ENCODE results near the gene DNM3. TPM values are rescaled to one million over a fixed set of nuclear protein-coding genes. Genes with fewer than 3 reads are reported as not detected.
A peak's percentile ranks its signal among the peaks of the same experiment; 100 is the strongest.

DNM3 gene
- polyA plus RNA-seq, 3 donors from 2014 or later, result 0.52 to 1.2 (median 0.99) TPM

- Mint-ChIP-seq H3K9me3 (no peaks in the 10 kb centered on the region), H3K4me1 (peaks cover 18 to 26% of the 10 kb centered on the region in 2 donors), H3K36me3 (no peaks in the 10 kb centered on the region), H3K27me3 (ENCODE audit: low read depth in 3 of 3) (peaks cover 0 to 3% (median 2%) of the 10 kb centered on the region in 3 donors), H3K4me3 (no peak overlapping the region), H3K27ac (no peak overlapping the region)
- no peak for DNase-seq
Measured at GRCh38 chr1:172118618-172119017, 277.3 kb downstream of the DNM3 start.

- no peaks in the 10 kb centered on the region for H3K9me3 Mint-ChIP-seq
- no peak for DNase-seq
- no peak overlapping the region for H3K4me3 Mint-ChIP-seq
- no peak overlapping the region for H3K27ac Mint-ChIP-seq
- H3K36me3 Mint-ChIP-seq, result no peaks in the 10 kb centered on the region
- H3K4me1 Mint-ChIP-seq, result peaks cover 18 to 26% of the 10 kb centered on the region in 2 donors
- H3K27me3 Mint-ChIP-seq (ENCODE audit: low read depth in 3 of 3), result peaks cover 0 to 3% (median 2%) of the 10 kb centered on the region in 3 donors
Measured at GRCh38 chr1:172119184-172119583, 277.9 kb downstream of the DNM3 start.

- DNase-seq, result no peak
- H3K36me3 Mint-ChIP-seq, result peaks cover 0 to 3% (median 0%) of the 10 kb centered on the region in 3 donors
- no peak overlapping the region for H3K27ac Mint-ChIP-seq
- H3K9me3 Mint-ChIP-seq, result no peaks in the 10 kb centered on the region
- peaks cover 18 to 26% of the 10 kb centered on the region in 2 donors for H3K4me1 Mint-ChIP-seq
- H3K27me3 Mint-ChIP-seq (ENCODE audit: low read depth in 3 of 3), result peaks cover 0 to 2% (median 0%) of the 10 kb centered on the region in 3 donors
- H3K4me3 Mint-ChIP-seq, result no peak overlapping the region
Measured at GRCh38 chr1:172120381-172120780, 279.1 kb downstream of the DNM3 start.

- peaks cover 18 to 26% of the 10 kb centered on the region in 2 donors for H3K4me1 Mint-ChIP-seq
- H3K36me3 Mint-ChIP-seq, result peaks cover 0 to 5% (median 0%) of the 10 kb centered on the region in 3 donors
- no peaks in the 10 kb centered on the region for H3K27me3 Mint-ChIP-seq (ENCODE audit: low read depth in 3 of 3)
- H3K9me3 Mint-ChIP-seq, result no peaks in the 10 kb centered on the region
- H3K27ac Mint-ChIP-seq, result no peak overlapping the region
- DNase-seq, result no peak
- H3K4me3 Mint-ChIP-seq, result no peak overlapping the region
Measured at GRCh38 chr1:172121081-172121717, 279.9 kb downstream of the DNM3 start.

GRCh38 chr1:172122381-172122780 lies 281.1 kb downstream of the DNM3 start:
- Mint-ChIP-seq H3K4me3 (no peak overlapping the region), H3K27ac (no peak overlapping the region), H3K36me3 (peaks cover 0 to 11% (median 0%) of the 10 kb centered on the region in 3 donors), H3K4me1 (peaks cover 14 to 18% of the 10 kb centered on the region in 2 donors), H3K9me3 (peaks cover 0 to 1% (median 0%) of the 10 kb centered on the region in 6 donors), H3K27me3 (ENCODE audit: low read depth in 3 of 3) (peaks cover 0 to 1% (median 0%) of the 10 kb centered on the region in 3 donors)
- no peak for DNase-seq

- DNase-seq, result no peak
- Mint-ChIP-seq H3K4me3 (no peak overlapping the region), H3K27me3 (ENCODE audit: low read depth in 3 of 3) (peaks cover 0 to 5% (median 3%) of the 10 kb centered on the region in 3 donors), H3K4me1 (no peaks in the 10 kb centered on the region), H3K9me3 (peaks cover 0 to 1% (median 0%) of the 10 kb centered on the region in 6 donors), H3K27ac (no peak overlapping the region), H3K36me3 (peaks cover 0 to 16% (median 0%) of the 10 kb centered on the region in 3 donors)
Measured at GRCh38 chr1:172125250-172125649, 284.0 kb downstream of the DNM3 start.

GRCh38 chr1:172125812-172126430 lies 284.6 kb downstream of the DNM3 start:
- no peak overlapping the region for H3K4me3 Mint-ChIP-seq

GRCh38 chr1:172132836-172133235 lies 291.5 kb downstream of the DNM3 start:
- no peaks in the 10 kb centered on the region for H3K9me3 Mint-ChIP-seq
- H3K4me3 Mint-ChIP-seq, result no peak overlapping the region
- H3K27me3 Mint-ChIP-seq (ENCODE audit: low read depth in 3 of 3), result peaks cover 0 to 3% (median 1%) of the 10 kb centered on the region in 3 donors
- no peaks in the 10 kb centered on the region for H3K4me1 Mint-ChIP-seq
- H3K27ac Mint-ChIP-seq, result no peak overlapping the region
- H3K36me3 Mint-ChIP-seq, result peaks cover 0 to 2% (median 0%) of the 10 kb centered on the region in 3 donors
- DNase-seq, result no peak

More at GRCh38 chr1:172125812-172126430, 284.6 kb downstream of the DNM3 start:
- H3K9me3 Mint-ChIP-seq, result peaks cover 0 to 1% (median 0%) of the 10 kb centered on the region in 6 donors
- H3K36me3 Mint-ChIP-seq, result peaks cover 0 to 16% (median 0%) of the 10 kb centered on the region in 3 donors
- H3K27ac Mint-ChIP-seq, result no peak overlapping the region
- peaks cover 0 to 5% (median 3%) of the 10 kb centered on the region in 3 donors for H3K27me3 Mint-ChIP-seq (ENCODE audit: low read depth in 3 of 3)
- H3K4me1 Mint-ChIP-seq, result no peaks in the 10 kb centered on the region
- no peak for DNase-seq

GRCh38 chr1:172134087-172134731 lies 292.9 kb downstream of the DNM3 start:
- no peak for DNase-seq
- H3K4me1 Mint-ChIP-seq, result no peaks in the 10 kb centered on the region
- H3K27me3 Mint-ChIP-seq (ENCODE audit: low read depth in 3 of 3), result peaks cover 0 to 2% (median 1%) of the 10 kb centered on the region in 3 donors
- H3K9me3 Mint-ChIP-seq, result no peaks in the 10 kb centered on the region
- no peaks in the 10 kb centered on the region for H3K36me3 Mint-ChIP-seq
- H3K4me3 Mint-ChIP-seq, result no peak overlapping the region
- H3K27ac Mint-ChIP-seq, result no peak overlapping the region

GRCh38 chr1:172135076-172135672 lies 293.9 kb downstream of the DNM3 start:
- Mint-ChIP-seq H3K4me3 (no peak overlapping the region), H3K27me3 (ENCODE audit: low read depth in 3 of 3) (peaks cover 0 to 1% (median 0%) of the 10 kb centered on the region in 3 donors), H3K27ac (no peak overlapping the region), H3K36me3 (no peaks in the 10 kb centered on the region), H3K4me1 (no peaks in the 10 kb centered on the region), H3K9me3 (no peaks in the 10 kb centered on the region)
- DNase-seq, result peak; percentile 15 to 39 (median 32)

GRCh38 chr1:172135978-172136610 lies 294.8 kb downstream of the DNM3 start:
- Mint-ChIP-seq H3K36me3 (no peaks in the 10 kb centered on the region), H3K27me3 (ENCODE audit: low read depth in 3 of 3) (peaks cover 0 to 1% (median 0%) of the 10 kb centered on the region in 3 donors), H3K9me3 (no peaks in the 10 kb centered on the region), H3K27ac (no peak overlapping the region), H3K4me3 (no peak overlapping the region), H3K4me1 (no peaks in the 10 kb centered on the region)
- no peak for DNase-seq

- H3K4me3 Mint-ChIP-seq, result no peak overlapping the region
- no peaks in the 10 kb centered on the region for H3K4me1 Mint-ChIP-seq
- peaks cover 0 to 4% (median 0%) of the 10 kb centered on the region in 3 donors for H3K27me3 Mint-ChIP-seq (ENCODE audit: low read depth in 3 of 3)
- H3K36me3 Mint-ChIP-seq, result no peaks in the 10 kb centered on the region
- H3K27ac Mint-ChIP-seq, result no peak overlapping the region
- no peak for DNase-seq
- no peaks in the 10 kb centered on the region for H3K9me3 Mint-ChIP-seq
Measured at GRCh38 chr1:172136925-172137324, 295.6 kb downstream of the DNM3 start.

GRCh38 chr1:172137703-172138454 lies 296.6 kb downstream of the DNM3 start:
- Mint-ChIP-seq H3K4me1 (no peaks in the 10 kb centered on the region), H3K27ac (no peak overlapping the region), H3K27me3 (ENCODE audit: low read depth in 3 of 3) (peaks cover 0 to 4% (median 0%) of the 10 kb centered on the region in 3 donors), H3K9me3 (no peaks in the 10 kb centered on the region), H3K36me3 (no peaks in the 10 kb centered on the region), H3K4me3 (no peak overlapping the region)
- DNase-seq, result no peak

Measured in immature natural killer cell (primary cell).